Ovary (tissue), 3 donors: Measurements from ENCODE around the gene SEL1L3.

ENCODE experiments used
- POLR2A ChIP-seq: fragments of 450-650 bp; IDR thresholded peaks from one replicate; pipeline ENCODE4 v1.6.1; 2017; ENCODE audit warnings: antibody characterized with exemption, mild to moderate bottlenecking, moderate library complexity
- TF ChIP-seq, protein P1 (sequence below), 3 donors: fragments of 450-650 bp in 2 of 3; fragments of 200-600 bp in 1 of 3; IDR thresholded peaks; one replicate each; pipeline versions ENCODE4 v1.5.1 to v1.8.0; 2016 to 2022; ENCODE audit warnings: antibody characterized with exemption in 3 of 3, mild to moderate bottlenecking in 1 of 3
- donor health status: DM: no; HTN: no; CAD: no.

DNA sequence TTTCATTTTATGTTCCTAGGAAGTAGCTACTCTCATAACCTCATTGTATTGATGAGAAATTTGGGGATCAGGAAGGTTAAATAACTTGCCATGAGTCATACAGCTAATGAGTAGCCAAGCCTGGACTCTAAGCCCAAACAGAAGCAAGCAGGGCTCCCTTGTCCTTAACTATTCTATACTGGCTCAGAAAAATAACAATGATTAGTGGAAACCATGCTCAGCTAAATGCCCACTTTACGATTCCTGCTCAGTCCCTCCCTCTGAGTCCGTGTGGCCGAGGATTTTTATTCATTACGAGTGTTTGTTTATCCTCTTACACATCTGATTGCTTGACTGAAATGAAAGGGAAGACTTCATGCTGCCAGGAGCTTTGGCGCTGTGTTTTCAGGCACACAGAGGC lies 106.3 kb downstream of the SEL1L3 start:
- no peak for TF ChIP-seq POLR2A
- TF ChIP-seq, protein P1, sequence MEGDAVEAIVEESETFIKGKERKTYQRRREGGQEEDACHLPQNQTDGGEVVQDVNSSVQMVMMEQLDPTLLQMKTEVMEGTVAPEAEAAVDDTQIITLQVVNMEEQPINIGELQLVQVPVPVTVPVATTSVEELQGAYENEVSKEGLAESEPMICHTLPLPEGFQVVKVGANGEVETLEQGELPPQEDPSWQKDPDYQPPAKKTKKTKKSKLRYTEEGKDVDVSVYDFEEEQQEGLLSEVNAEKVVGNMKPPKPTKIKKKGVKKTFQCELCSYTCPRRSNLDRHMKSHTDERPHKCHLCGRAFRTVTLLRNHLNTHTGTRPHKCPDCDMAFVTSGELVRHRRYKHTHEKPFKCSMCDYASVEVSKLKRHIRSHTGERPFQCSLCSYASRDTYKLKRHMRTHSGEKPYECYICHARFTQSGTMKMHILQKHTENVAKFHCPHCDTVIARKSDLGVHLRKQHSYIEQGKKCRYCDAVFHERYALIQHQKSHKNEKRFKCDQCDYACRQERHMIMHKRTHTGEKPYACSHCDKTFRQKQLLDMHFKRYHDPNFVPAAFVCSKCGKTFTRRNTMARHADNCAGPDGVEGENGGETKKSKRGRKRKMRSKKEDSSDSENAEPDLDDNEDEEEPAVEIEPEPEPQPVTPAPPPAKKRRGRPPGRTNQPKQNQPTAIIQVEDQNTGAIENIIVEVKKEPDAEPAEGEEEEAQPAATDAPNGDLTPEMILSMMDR (IDR thresholded peaks at IDR 0.05): no peak
